GM19438 (cell line): Measurements from ENCODE around the gene ALOX12.
A peak's percentile ranks its signal among the peaks of the same experiment; 100 is the strongest.

Source experiments
- ATAC-seq: cut with Tn5 transposase; IDR thresholded peaks from one replicate; pipeline ENCODE4 v1.9.1; 2021; ENCODE audit warnings: low read depth; ENCODE audit not compliant: unreplicated experiment

Gene ALOX12

GRCh38 chr17:7001318-7001961, 5.6 kb downstream of the ALOX12 start:
- ATAC-seq: no peak

- no peak for ATAC-seq
These were observed 6.6 kb downstream of the ALOX12 start for GRCh38 chr17:7002288-7003047.

GRCh38 chr17:7003745-7004144, 7.9 kb downstream of the ALOX12 start:
- ATAC-seq: no peak

GRCh38 chr17:7004398-7005253, 8.8 kb downstream of the ALOX12 start:
- ATAC-seq: no peak

- no peak for ATAC-seq
These were observed 9.9 kb downstream of the ALOX12 start for GRCh38 chr17:7005716-7006115.

GRCh38 chr17:7007143-7007542, 11.3 kb downstream of the ALOX12 start:
- ATAC-seq: no peak

GRCh38 chr17:7010523-7010922, 14.7 kb downstream of the ALOX12 start:
- ATAC-seq: no peak

GRCh38 chr17:7011415-7011814, 15.6 kb downstream of the ALOX12 start:
- no peak for ATAC-seq

- no peak for ATAC-seq
These were observed 16.0 kb downstream of the ALOX12 start for GRCh38 chr17:7011942-7012254.

- peak; percentile 71 for ATAC-seq
These were observed 18.6 kb downstream of the ALOX12 start for GRCh38 chr17:7014261-7014994.

GRCh38 chr17:7014995-7015958, 19.4 kb downstream of the ALOX12 start:
- ATAC-seq: peak; percentile 23

GRCh38 chr17:7016418-7016817, 20.6 kb downstream of the ALOX12 start:
- ATAC-seq: no peak

- ATAC-seq: no peak
These were observed 21.3 kb downstream of the ALOX12 start for GRCh38 chr17:7016886-7017826.

- ATAC-seq: no peak
These were observed 22.0 kb downstream of the ALOX12 start for GRCh38 chr17:7017827-7018200.

GRCh38 chr17:7018331-7018964, 22.6 kb downstream of the ALOX12 start:
- no peak for ATAC-seq

- ATAC-seq: no peak
These were observed 23.5 kb downstream of the ALOX12 start for GRCh38 chr17:7019367-7019766.

- ATAC-seq: no peak
These were observed 24.1 kb downstream of the ALOX12 start for GRCh38 chr17:7019839-7020519.
